Loucy (cell line): ENCODE measurements around the gene AHI1.

Experiments
- CTCF ChIP-seq: fragments of 200-600 bp; sonication (generic); conservative IDR thresholded peaks from 2 replicates; pipeline ENCODE4 v1.5.1; 2014; ENCODE audit warnings: mild to moderate bottlenecking, antibody characterized with exemption, low read length
- EZH2phosphoT487 ChIP-seq: fragments of 200-600 bp; IDR thresholded peaks from 2 replicates; pipeline ENCODE4 v1.6.1; 2018; ENCODE audit warnings: antibody characterized with exemption, mild to moderate bottlenecking, moderate library complexity, borderline replicate concordance

- TF ChIP-seq CTCF (no peak), EZH2phosphoT487 (no peak)
Measured at GRCh38 chr6:135299256-135299655, 198.3 kb downstream of the AHI1 start.
